Left lobe of liver (tissue), 2 donors: ENCODE measurements around the gene KRT17. TPM values are rescaled to one million over a fixed set of nuclear protein-coding genes. Genes with fewer than 3 reads are reported as not detected.
"Not testable (repeated sequence)": the region's sequence is repeated elsewhere in the genome, so short reads cannot be mapped to it uniquely, and the experiment has no call there.

Experiments used
- ATAC-seq: fragments of 200-7000 bp; cut with Tn5 transposase; one replicate; pipeline ENCODE4 v1.9.1; 2020; ENCODE audit warnings: mild to moderate bottlenecking, moderate library complexity
- DNase-seq: peaks from one replicate; pipeline ENCODE4 v3.0.0-alpha.2; 2020; ENCODE audit warnings: low spot score
- total RNA-seq: library from RNA; stranded (reverse); gene quantifications from one replicate; pipeline ENCODE4 v1.2.1, GENCODE V29; 2021
- donor health status: DM: no; HTN: no; CAD: no; lungs with moderate emphysema.
- donor health status: DM: no; HTN: yes; CAD: no.

Gene KRT17
- total RNA-seq, 1 donor from 2014 or later: not detected

- DNase-seq (no peak), ATAC-seq (peak; percentile 25)
Measured at GRCh38 chr17:41635121-41636097, 11.0 kb upstream of the KRT17 start.

- ATAC-seq (peak; percentile 14), DNase-seq (no peak)
Measured at GRCh38 chr17:41634639-41635038, 10.3 kb upstream of the KRT17 start.

GRCh38 chr17:41633556-41634199 is 9.3 kb upstream of the KRT17 start:
- no peak for DNase-seq

GRCh38 chr17:41632482-41633105 is 8.2 kb upstream of the KRT17 start:
- DNase-seq: no peak

More at GRCh38 chr17:41633556-41634199, 9.3 kb upstream of the KRT17 start:
- ATAC-seq: no peak

GRCh38 chr17:41631898-41632285 is 7.5 kb upstream of the KRT17 start:
- no peak for ATAC-seq
- DNase-seq: no peak

More at GRCh38 chr17:41632482-41633105, 8.2 kb upstream of the KRT17 start:
- ATAC-seq: no peak

- ATAC-seq (no peak), DNase-seq (no peak)
Measured at GRCh38 chr17:41631025-41631897, 6.9 kb upstream of the KRT17 start.

GRCh38 chr17:41629826-41630670 is 5.7 kb upstream of the KRT17 start:
- ATAC-seq (no peak), DNase-seq (no peak)

GRCh38 chr17:41629316-41629715 is 4.9 kb upstream of the KRT17 start:
- DNase-seq: no peak
- no peak for ATAC-seq

- ATAC-seq, DNase-seq: not testable (repeated sequence)
Measured at GRCh38 chr17:41628621-41629255, 4.4 kb upstream of the KRT17 start.

GRCh38 chr17:41628073-41628370 is 3.6 kb upstream of the KRT17 start:
- ATAC-seq, DNase-seq: not testable (repeated sequence)

GRCh38 chr17:41627316-41628072 is 3.1 kb upstream of the KRT17 start:
- no peak for ATAC-seq

GRCh38 chr17:41626914-41627295 is 2.5 kb upstream of the KRT17 start:
- ATAC-seq, DNase-seq: not testable (repeated sequence)

More at GRCh38 chr17:41627316-41628072, 3.1 kb upstream of the KRT17 start:
- no peak for DNase-seq

- ATAC-seq, DNase-seq: not testable (repeated sequence)
Measured at GRCh38 chr17:41626028-41626913, 1.9 kb upstream of the KRT17 start.

GRCh38 chr17:41625602-41626001 is 1.2 kb upstream of the KRT17 start:
- DNase-seq: no peak
- ATAC-seq: no peak

- DNase-seq: not testable (repeated sequence)
Measured at GRCh38 chr17:41623184-41623861, 1.1 kb downstream of the KRT17 start.

GRCh38 chr17:41622340-41623183 is 1.8 kb downstream of the KRT17 start:
- DNase-seq, ATAC-seq: not testable (repeated sequence)

More at GRCh38 chr17:41623184-41623861, 1.1 kb downstream of the KRT17 start:
- not testable (repeated sequence) for ATAC-seq
